Measurements from ENCODE around the gene PRR7.

PRR7 gene

GRCh38 chr5:177430972-177431316 is 15.7 kb upstream of the PRR7 start:
- Histone ChIP-seq H3K9me3 (ENCODE audit: control insufficient read depth, low read length) (no peaks in the 10 kb centered on the region), H3K36me3 (ENCODE audit: control insufficient read depth, insufficient read depth, low read length) (peaks cover 13% of the 10 kb centered on the region), H3K4me1 (ENCODE audit: control insufficient read depth, insufficient read depth, low read length) (peaks cover 12% of the 10 kb centered on the region), H3K27me3 (ENCODE audit: control insufficient read depth, insufficient read depth, low read length, poor library complexity, severe bottlenecking) (no peaks in the 10 kb centered on the region), H3K4me3 (ENCODE audit: insufficient read depth, low read depth, low read length) (no peak overlapping the region), H3K27ac (ENCODE audit: insufficient read depth, low read depth, low read length, poor library complexity, severe bottlenecking) (no peak overlapping the region)
- WGBS, 2 experiments = 88 to 89% methylated on average over 7 of the region's 7 CpGs

- Histone ChIP-seq H3K9me3 (ENCODE audit: control insufficient read depth, low read length) (no peaks in the 10 kb centered on the region), H3K27me3 (ENCODE audit: control insufficient read depth, insufficient read depth, low read length, poor library complexity, severe bottlenecking) (no peaks in the 10 kb centered on the region), H3K4me1 (ENCODE audit: control insufficient read depth, insufficient read depth, low read length) (peaks cover 12% of the 10 kb centered on the region), H3K4me3 (ENCODE audit: insufficient read depth, low read depth, low read length) (no peak overlapping the region), H3K36me3 (ENCODE audit: control insufficient read depth, insufficient read depth, low read length) (peaks cover 13% of the 10 kb centered on the region), H3K27ac (ENCODE audit: insufficient read depth, low read depth, low read length, poor library complexity, severe bottlenecking) (no peak overlapping the region)
- 95 to 96% methylated on average over 29 of the region's 29 CpGs for WGBS, 2 experiments
Observed at GRCh38 chr5:177431317-177432142, 15.1 kb upstream of the PRR7 start.

- Histone ChIP-seq H3K4me3 (ENCODE audit: insufficient read depth, low read depth, low read length) (no peak overlapping the region), H3K27ac (ENCODE audit: insufficient read depth, low read depth, low read length, poor library complexity, severe bottlenecking) (no peak overlapping the region), H3K4me1 (ENCODE audit: control insufficient read depth, insufficient read depth, low read length) (peaks cover 8% of the 10 kb centered on the region), H3K27me3 (ENCODE audit: control insufficient read depth, insufficient read depth, low read length, poor library complexity, severe bottlenecking) (no peaks in the 10 kb centered on the region), H3K9me3 (ENCODE audit: control insufficient read depth, low read length) (no peaks in the 10 kb centered on the region), H3K36me3 (ENCODE audit: control insufficient read depth, insufficient read depth, low read length) (peaks cover 13% of the 10 kb centered on the region)
- WGBS, 2 experiments = 95% methylated on average over 18 of the region's 18 CpGs
Observed at GRCh38 chr5:177432143-177432838, 14.3 kb upstream of the PRR7 start.

- H3K36me3 ChIP-seq (ENCODE audit: control insufficient read depth, insufficient read depth, low read length) = peaks cover 13% of the 10 kb centered on the region
- peaks cover under 1% of the 10 kb centered on the region for H3K4me1 ChIP-seq (ENCODE audit: control insufficient read depth, insufficient read depth, low read length)
- 91 to 93% methylated on average over 25 of the region's 25 CpGs for WGBS, 2 experiments
- H3K4me3 ChIP-seq (ENCODE audit: insufficient read depth, low read depth, low read length) = no peak overlapping the region
- no peaks in the 10 kb centered on the region for H3K9me3 ChIP-seq (ENCODE audit: control insufficient read depth, low read length)
- H3K27me3 ChIP-seq (ENCODE audit: control insufficient read depth, insufficient read depth, low read length, poor library complexity, severe bottlenecking) = no peaks in the 10 kb centered on the region
- no peak overlapping the region for H3K27ac ChIP-seq (ENCODE audit: insufficient read depth, low read depth, low read length, poor library complexity, severe bottlenecking)
Observed at GRCh38 chr5:177432839-177433657, 13.6 kb upstream of the PRR7 start.

GRCh38 chr5:177433658-177434217 is 12.9 kb upstream of the PRR7 start:
- Histone ChIP-seq H3K4me3 (ENCODE audit: insufficient read depth, low read depth, low read length) (no peak overlapping the region), H3K27me3 (ENCODE audit: control insufficient read depth, insufficient read depth, low read length, poor library complexity, severe bottlenecking) (no peaks in the 10 kb centered on the region), H3K9me3 (ENCODE audit: control insufficient read depth, low read length) (no peaks in the 10 kb centered on the region), H3K36me3 (ENCODE audit: control insufficient read depth, insufficient read depth, low read length) (peaks cover 13% of the 10 kb centered on the region), H3K27ac (ENCODE audit: insufficient read depth, low read depth, low read length, poor library complexity, severe bottlenecking) (no peak overlapping the region), H3K4me1 (ENCODE audit: control insufficient read depth, insufficient read depth, low read length) (no peaks in the 10 kb centered on the region)
- WGBS, 2 experiments = 96 to 97% methylated on average over 29 of the region's 29 CpGs

- Histone ChIP-seq H3K4me3 (ENCODE audit: insufficient read depth, low read depth, low read length) (no peak overlapping the region), H3K36me3 (ENCODE audit: control insufficient read depth, insufficient read depth, low read length) (peaks cover 13% of the 10 kb centered on the region), H3K9me3 (ENCODE audit: control insufficient read depth, low read length) (no peaks in the 10 kb centered on the region), H3K27ac (ENCODE audit: insufficient read depth, low read depth, low read length, poor library complexity, severe bottlenecking) (no peak overlapping the region), H3K27me3 (ENCODE audit: control insufficient read depth, insufficient read depth, low read length, poor library complexity, severe bottlenecking) (no peaks in the 10 kb centered on the region), H3K4me1 (ENCODE audit: control insufficient read depth, insufficient read depth, low read length) (no peaks in the 10 kb centered on the region)
- WGBS, 2 experiments = 95 to 96% methylated on average over 8 of the region's 8 CpGs
Observed at GRCh38 chr5:177434437-177434836, 12.2 kb upstream of the PRR7 start.

- WGBS, 2 experiments = 95% methylated on average over 20 of the region's 20 CpGs
- Histone ChIP-seq H3K36me3 (ENCODE audit: control insufficient read depth, insufficient read depth, low read length) (peaks cover 13% of the 10 kb centered on the region), H3K27ac (ENCODE audit: insufficient read depth, low read depth, low read length, poor library complexity, severe bottlenecking) (no peak overlapping the region), H3K27me3 (ENCODE audit: control insufficient read depth, insufficient read depth, low read length, poor library complexity, severe bottlenecking) (no peaks in the 10 kb centered on the region), H3K4me1 (ENCODE audit: control insufficient read depth, insufficient read depth, low read length) (no peaks in the 10 kb centered on the region), H3K4me3 (ENCODE audit: insufficient read depth, low read depth, low read length) (no peak overlapping the region), H3K9me3 (ENCODE audit: control insufficient read depth, low read length) (no peaks in the 10 kb centered on the region)
Observed at GRCh38 chr5:177434942-177435738, 11.5 kb upstream of the PRR7 start.

- WGBS, 2 experiments = 93% methylated on average over 37 of the region's 37 CpGs
- Histone ChIP-seq H3K4me3 (ENCODE audit: insufficient read depth, low read depth, low read length) (no peak overlapping the region), H3K27me3 (ENCODE audit: control insufficient read depth, insufficient read depth, low read length, poor library complexity, severe bottlenecking) (no peaks in the 10 kb centered on the region), H3K27ac (ENCODE audit: insufficient read depth, low read depth, low read length, poor library complexity, severe bottlenecking) (no peak overlapping the region), H3K4me1 (ENCODE audit: control insufficient read depth, insufficient read depth, low read length) (no peaks in the 10 kb centered on the region), H3K9me3 (ENCODE audit: control insufficient read depth, low read length) (no peaks in the 10 kb centered on the region), H3K36me3 (ENCODE audit: control insufficient read depth, insufficient read depth, low read length) (peaks cover 13% of the 10 kb centered on the region)
Observed at GRCh38 chr5:177435847-177436536, 10.6 kb upstream of the PRR7 start.

- no peak overlapping the region for H3K27ac ChIP-seq (ENCODE audit: insufficient read depth, low read depth, low read length, poor library complexity, severe bottlenecking)
- no peak overlapping the region for H3K4me3 ChIP-seq (ENCODE audit: insufficient read depth, low read depth, low read length)
- no peaks in the 10 kb centered on the region for H3K27me3 ChIP-seq (ENCODE audit: control insufficient read depth, insufficient read depth, low read length, poor library complexity, severe bottlenecking)
- no peaks in the 10 kb centered on the region for H3K9me3 ChIP-seq (ENCODE audit: control insufficient read depth, low read length)
- H3K4me1 ChIP-seq (ENCODE audit: control insufficient read depth, insufficient read depth, low read length) = no peaks in the 10 kb centered on the region
- 77 to 83% methylated on average over 4 of the region's 4 CpGs for WGBS, 2 experiments
- peaks cover 11% of the 10 kb centered on the region for H3K36me3 ChIP-seq (ENCODE audit: control insufficient read depth, insufficient read depth, low read length)
Observed at GRCh38 chr5:177437623-177438022, 9.0 kb upstream of the PRR7 start.

All from ectodermal cell (in vitro differentiated cells).